Activated naive CD4-positive, alpha-beta T cell treated with anti-CD3 and anti-CD28 coated beads, Interleukin-2, amount 50 U/mL, for 72 hours (primary cell): ENCODE data around the gene ZNF790. TPM values are rescaled to one million over a fixed set of nuclear protein-coding genes. Genes with fewer than 3 reads are reported as not detected.
"Not testable (repeated sequence)": the region's sequence is repeated elsewhere in the genome, so short reads cannot be mapped to it uniquely, and the experiment has no call there.

Experiments used
- ATAC-seq, 2 donors: fragments of 150-1000 bp; cut with Tn5 transposase; 2 replicates each; pipeline ENCODE4 v1.10.0; 2021; ENCODE audit warnings: mild to moderate bottlenecking in 2 of 2, moderate library complexity in 2 of 2
- DNase-seq, 2 donors: peaks; one replicate each; pipeline ENCODE4 v3.0.0; 2021 to 2022; ENCODE audit warnings: low spot score in 2 of 2
- H3K27ac Mint-ChIP-seq, 2 donors: one replicate each; pipeline ENCODE4 v1.8.0; 2022; ENCODE audit warnings: mild to moderate bottlenecking in 2 of 2, mixed read lengths in 2 of 2
- H3K36me3 Mint-ChIP-seq, 2 donors: one replicate each; pipeline ENCODE4 v1.8.0; 2022; ENCODE audit warnings: mixed read lengths in 2 of 2
- H3K9me3 Mint-ChIP-seq, 2 donors: one replicate each; pipeline ENCODE4 v1.8.0; 2022; ENCODE audit warnings: mixed read lengths in 2 of 2
- total RNA-seq, 2 donors: library from RNA; stranded (reverse); gene quantifications; one replicate each; pipeline ENCODE4 v1.2.3, GENCODE V29; 2022

The ZNF790 gene
- total RNA-seq, 2 donors from 2014 or later, result 4.6 to 8.0 TPM

- H3K27ac Mint-ChIP-seq, result peak overlapping the region in 1 of 2 donors; percentile 84
- peaks cover 35 to 36% of the 10 kb centered on the region in 2 donors for H3K9me3 Mint-ChIP-seq
- DNase-seq (no peak), ATAC-seq (no peak)
- peaks cover 50 to 68% of the 10 kb centered on the region in 2 donors for H3K36me3 Mint-ChIP-seq
Observed at GRCh38 chr19:36796714-36796992, 41.5 kb downstream of the ZNF790 start.

DNA sequence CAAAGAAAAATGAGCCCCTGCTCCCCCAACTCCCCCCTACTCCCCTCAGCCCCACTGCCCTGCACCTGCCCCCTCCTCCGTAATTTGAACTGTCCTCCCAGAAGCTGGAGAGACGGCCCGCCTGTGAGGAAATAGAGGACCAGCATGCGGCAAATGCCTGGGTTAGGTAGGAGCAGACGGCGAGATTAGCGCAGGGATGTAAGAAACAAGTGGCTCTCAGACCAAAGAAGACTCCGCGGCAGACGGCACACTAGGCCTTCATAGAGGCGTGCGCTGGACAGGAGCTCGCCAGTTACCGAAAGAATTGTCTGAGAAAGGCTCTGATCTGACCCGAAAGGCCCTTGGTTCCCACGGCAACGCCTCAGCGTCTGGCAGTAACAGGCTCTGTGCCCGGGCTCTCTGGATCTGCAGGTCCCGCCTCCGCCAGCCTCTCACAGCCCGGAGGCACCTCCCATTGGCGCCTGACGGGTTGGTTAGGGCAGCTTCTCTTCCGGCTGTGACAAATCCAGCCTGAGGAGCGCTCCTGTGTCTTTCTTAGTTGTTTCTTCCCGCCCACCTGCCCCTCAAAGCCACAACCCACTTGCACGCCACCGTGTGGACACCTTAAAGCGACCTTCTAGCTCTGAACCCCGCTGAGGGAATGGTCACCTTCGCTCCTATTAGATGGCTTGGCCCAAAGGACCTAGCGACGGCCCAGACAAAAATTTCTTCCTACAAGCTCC is 46.6 kb downstream of the ZNF790 start:
- peaks cover 38 to 41% of the 10 kb centered on the region in 2 donors for H3K9me3 Mint-ChIP-seq
- peak; percentile 85 to 93 for ATAC-seq
- H3K36me3 Mint-ChIP-seq, result peaks cover 46 to 61% of the 10 kb centered on the region in 2 donors
- H3K27ac Mint-ChIP-seq, DNase-seq: not testable (repeated sequence)

DNA sequence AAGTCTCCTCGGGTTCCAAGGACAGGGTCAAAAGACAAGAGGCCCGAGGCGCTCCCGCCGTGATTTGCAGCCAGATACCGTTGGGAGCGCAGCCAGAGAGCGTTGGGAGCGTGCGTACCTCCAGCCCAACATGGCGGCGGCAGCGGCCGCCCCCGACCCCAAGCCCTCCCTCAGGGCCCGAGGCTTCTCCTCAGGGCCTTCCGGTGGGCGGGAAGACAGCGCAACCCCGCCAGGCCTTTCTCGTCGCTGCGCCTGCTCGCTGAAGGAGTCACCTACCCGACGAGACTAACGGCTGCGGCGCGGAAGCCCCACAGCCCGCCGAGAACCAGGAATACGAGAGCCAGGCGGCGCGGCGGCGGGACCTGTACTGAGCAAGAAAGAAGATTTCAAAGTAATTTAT is 62.4 kb downstream of the ZNF790 start:
- DNase-seq (no peak), ATAC-seq (no peak)
- Mint-ChIP-seq H3K36me3 (peaks cover 48 to 77% of the 10 kb centered on the region in 2 donors), H3K27ac (no peak overlapping the region), H3K9me3 (peaks cover 16 to 18% of the 10 kb centered on the region in 2 donors)

DNA sequence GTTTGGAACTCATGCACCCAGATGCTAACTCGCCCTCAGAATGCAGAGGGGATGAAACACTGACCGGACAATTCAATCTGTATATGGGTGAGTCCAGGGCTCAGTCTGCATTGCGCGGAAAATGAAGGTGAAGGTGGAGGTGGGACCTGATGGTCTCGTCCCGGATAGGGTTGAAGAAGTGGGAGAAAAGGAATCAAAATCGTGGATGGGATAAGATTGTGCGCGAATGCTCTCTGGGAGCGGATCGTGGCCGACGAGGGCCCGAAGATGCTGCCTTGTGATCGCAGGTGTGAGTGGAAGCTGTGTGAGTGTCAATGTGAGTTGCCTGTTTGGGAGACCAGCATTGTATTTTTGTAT is 65.0 kb downstream of the ZNF790 start:
- ATAC-seq (peak in 1 of 2 donors; percentile 20), DNase-seq (no peak)
- H3K9me3 Mint-ChIP-seq, result peaks cover 13 to 15% of the 10 kb centered on the region in 2 donors
- H3K27ac Mint-ChIP-seq, result peak overlapping the region; percentile 90 to 97
- peaks cover 44 to 83% of the 10 kb centered on the region in 2 donors for H3K36me3 Mint-ChIP-seq

GRCh38 chr19:36772311-36773222 is 65.6 kb downstream of the ZNF790 start, which contains the start of gene ZNF850:
Gene ZNF850, minus strand, starts transcription at chr19:36772807. Its CDS starts 10,201 bp downstream, at chr19:36762606.
- Mint-ChIP-seq H3K27ac (peak within 1 kb of the TSS; percentile 90 to 97), H3K36me3 (peaks cover 39 to 77% of the 10 kb centered on the region in 2 donors), H3K9me3 (peaks cover 8 to 12% of the 10 kb centered on the region in 2 donors)
- ATAC-seq, result peak; percentile 89 to 94
- peak; percentile 93 to 95 for DNase-seq

GRCh38 chr19:36771261-36772231 is 66.6 kb downstream of the ZNF790 start:
- H3K36me3 Mint-ChIP-seq, result peaks cover 42 to 73% of the 10 kb centered on the region in 2 donors
- peak; percentile 50 to 59 for ATAC-seq
- H3K27ac Mint-ChIP-seq, result peak overlapping the region; percentile 90 to 97
- peak; percentile 54 to 78 for DNase-seq
- H3K9me3 Mint-ChIP-seq, result peaks cover 8 to 12% of the 10 kb centered on the region in 2 donors

Other genes starting within 250 kb of the ZNF790 start
- 10 to 100 TPM in 1 of 2 donors, 1 to 10 TPM in 1; 3.8 to 13.0 TPM for gene ZNF382, start 233.1 kb downstream of the ZNF790 start, total RNA-seq
- 1 to 10 TPM; 3.2 to 4.8 TPM for gene ZNF461, start 171.6 kb downstream of the ZNF790 start, total RNA-seq
- 1 to 10 TPM; 5.4 to 7.4 TPM for gene ZNF567, start 150.8 kb downstream of the ZNF790 start, total RNA-seq
- gene ZNF850, start 65.6 kb downstream of the ZNF790 start, total RNA-seq, result 10 to 100 TPM in 1 of 2 donors, 1 to 10 TPM in 1; 8.0 to 40.7 TPM
- 1 to 10 TPM; 4.3 to 5.7 TPM for gene ZNF345, start 12.5 kb upstream of the ZNF790 start, total RNA-seq
- gene ZNF829, start 77.9 kb upstream of the ZNF790 start, total RNA-seq, result 1 to 10 TPM; 3.4 to 4.9 TPM
- 1 to 10 TPM; 4.5 to 8.9 TPM for gene ZNF568, start 77.9 kb upstream of the ZNF790 start, total RNA-seq
- 10 to 100 TPM in 1 of 2 donors, 1 to 10 TPM in 1; 8.5 to 14.2 TPM for gene ZNF420, start 240.0 kb upstream of the ZNF790 start, total RNA-seq